GM12872 (cell line): ENCODE data around the gene MBNL1.

Source experiments
- CTCF ChIP-seq: IDR thresholded peaks from 3 replicates; pipeline ENCODE4 v1.5.1; 2011; ENCODE audit warnings: low read depth, mild to moderate bottlenecking, low read length, moderate library complexity; ENCODE audit not compliant: insufficient read depth

The MBNL1 gene

GRCh38 chr3:152279479-152279878 lies 10.8 kb downstream of the MBNL1 start:
- no peak for TF ChIP-seq CTCF

DNA sequence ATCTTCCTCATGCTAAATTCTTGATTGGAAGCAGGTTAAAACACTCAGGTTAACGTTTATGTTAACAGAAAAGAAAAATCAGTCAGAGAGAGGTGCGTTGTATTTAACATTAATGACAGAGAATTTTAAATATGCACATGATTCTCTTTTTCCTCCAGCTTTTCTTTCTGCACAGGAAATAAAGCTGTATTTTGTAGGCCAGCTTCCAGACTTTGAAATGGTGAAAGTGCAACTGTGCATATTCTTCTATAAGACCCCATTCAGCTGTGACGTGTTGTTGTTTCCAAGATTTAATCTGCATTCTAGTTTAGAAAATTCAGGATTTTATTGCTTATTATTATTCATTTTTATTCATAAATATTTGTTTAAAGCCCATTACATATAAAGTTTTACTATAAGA lies 11.8 kb downstream of the MBNL1 start:
- TF ChIP-seq CTCF, result no peak

DNA sequence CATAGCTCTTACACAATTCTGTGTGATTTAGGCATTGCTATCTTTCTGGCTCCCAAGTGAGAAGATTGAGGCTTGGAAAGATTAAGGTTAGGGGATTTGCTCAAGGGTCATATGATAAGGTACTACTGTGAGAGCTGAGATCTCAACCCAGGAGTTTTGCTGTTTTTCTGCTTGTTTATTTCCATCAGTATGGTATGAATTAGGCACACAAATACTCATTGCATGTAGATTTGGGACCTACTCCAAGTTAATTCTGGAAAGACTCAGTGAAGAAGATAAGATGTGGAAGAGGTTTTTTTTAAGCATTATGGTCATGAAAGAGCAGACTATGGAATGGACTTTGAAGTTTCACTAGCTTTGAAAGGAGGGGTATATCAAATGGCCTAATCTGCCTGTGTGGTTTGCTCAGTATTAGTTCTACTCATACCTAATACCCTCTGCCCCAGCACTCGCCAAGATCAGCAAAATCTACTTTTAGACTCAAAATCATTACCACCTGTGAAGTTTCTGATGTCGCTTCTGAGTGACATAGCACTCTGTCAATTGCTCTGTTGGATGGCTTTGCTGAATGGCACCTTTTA lies 12.5 kb downstream of the MBNL1 start:
- TF ChIP-seq CTCF, result no peak

- no peak for TF ChIP-seq CTCF
These were observed 14.1 kb downstream of the MBNL1 start for GRCh38 chr3:152282813-152283212.

DNA sequence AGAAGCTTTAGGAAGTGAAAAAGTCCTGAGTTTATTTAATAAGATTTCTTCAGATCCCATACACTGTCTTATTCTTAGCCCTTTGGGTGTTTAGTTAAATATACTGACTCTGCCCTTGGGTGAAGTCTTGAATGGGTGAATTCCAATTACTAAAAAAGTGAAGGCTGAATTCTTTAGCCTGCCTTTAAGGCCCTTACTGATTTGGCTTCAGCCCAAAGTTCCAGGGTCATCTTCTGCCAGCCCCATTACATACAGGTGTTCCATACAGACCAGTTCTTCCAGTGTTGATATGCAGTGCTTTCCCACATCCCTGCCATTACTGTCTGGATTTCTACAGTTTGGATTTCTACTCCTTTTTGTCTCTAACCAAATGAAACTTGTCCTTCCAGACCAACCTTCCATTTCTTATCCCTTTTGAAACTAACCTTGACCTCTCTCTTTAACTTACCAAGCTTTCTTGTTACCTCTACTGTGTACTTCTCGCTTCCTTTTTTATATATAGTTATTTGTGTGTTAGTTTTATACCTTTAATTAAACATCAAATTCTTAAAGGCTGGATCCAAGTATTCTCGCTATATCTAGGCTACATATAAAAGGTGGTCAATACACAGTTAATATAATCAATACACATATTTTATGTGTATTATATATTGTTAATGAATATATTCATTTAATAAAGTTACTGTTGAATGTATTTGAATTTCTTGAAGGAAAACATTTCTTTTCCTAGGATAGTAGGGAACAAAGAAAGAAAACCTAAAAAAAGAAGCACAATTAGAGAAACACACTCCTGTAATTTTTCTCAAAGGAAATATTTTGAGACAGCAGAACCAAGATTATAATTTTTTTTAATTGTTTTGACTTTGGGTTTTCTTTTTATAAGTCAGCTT lies 15.0 kb downstream of the MBNL1 start:
- TF ChIP-seq CTCF, result no peak

GRCh38 chr3:152284906-152285305 lies 16.2 kb downstream of the MBNL1 start:
- no peak for TF ChIP-seq CTCF

DNA sequence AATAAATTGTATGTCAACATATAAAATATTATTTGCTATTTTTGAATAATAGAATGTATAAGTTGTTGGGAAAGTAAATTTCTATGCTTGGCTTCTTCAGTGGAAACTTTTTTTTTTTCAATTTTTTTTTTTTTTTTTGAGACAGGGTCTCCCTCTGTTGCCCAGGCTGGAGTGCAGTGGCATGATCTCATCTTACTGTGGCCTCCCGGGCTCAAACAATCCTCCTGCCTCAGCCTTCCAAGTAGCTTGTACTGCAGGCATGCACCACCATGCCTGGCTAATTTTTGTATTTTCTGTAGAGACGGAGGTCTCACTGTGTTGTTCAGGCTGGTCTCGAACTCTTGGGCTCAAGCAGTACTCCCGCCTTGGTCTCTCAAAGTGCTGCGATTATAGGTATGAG lies 16.8 kb downstream of the MBNL1 start:
- TF ChIP-seq CTCF, result no peak
